Glutamatergic neuron (in vitro differentiated cells): Measurements from ENCODE around the gene VIM. TPM values are rescaled to one million over a fixed set of nuclear protein-coding genes. Genes with fewer than 3 reads are reported as not detected.

Source experiments
- DNase-seq: peaks from one replicate; pipeline ENCODE4 v3.0.0; 2022
- H3K27ac Mint-ChIP-seq: one replicate; pipeline ENCODE4 v1.8.0; 2020; ENCODE audit warnings: mild to moderate bottlenecking, mixed read lengths, inconsistent platforms; ENCODE audit not compliant: unreplicated experiment
- H3K27me3 Mint-ChIP-seq: one replicate; pipeline ENCODE4 v1.8.0; 2020; ENCODE audit warnings: mild to moderate bottlenecking, moderate library complexity, mixed read lengths, inconsistent platforms; ENCODE audit not compliant: unreplicated experiment
- H3K36me3 Mint-ChIP-seq: one replicate; pipeline ENCODE4 v1.8.0; 2020; ENCODE audit warnings: mild to moderate bottlenecking, mixed read lengths, inconsistent platforms; ENCODE audit not compliant: unreplicated experiment
- H3K4me1 Mint-ChIP-seq: one replicate; pipeline ENCODE4 v1.8.0; 2020; ENCODE audit warnings: mild to moderate bottlenecking, low read depth, mixed read lengths, inconsistent platforms; ENCODE audit not compliant: unreplicated experiment
- H3K4me3 Mint-ChIP-seq: one replicate; pipeline ENCODE4 v1.8.0; 2020; ENCODE audit warnings: mild to moderate bottlenecking, mixed read lengths, inconsistent platforms; ENCODE audit not compliant: unreplicated experiment
- H3K9me3 Mint-ChIP-seq: one replicate; pipeline ENCODE4 v1.8.0; 2020; ENCODE audit warnings: mild to moderate bottlenecking, moderate library complexity, mixed read lengths, inconsistent platforms; ENCODE audit not compliant: unreplicated experiment
- CTCF ChIP-seq: fragments of 200-600 bp; sonication (generic); IDR thresholded peaks from one replicate; pipeline ENCODE4 v1.5.0; 2021; ENCODE audit not compliant: partially characterized antibody, unreplicated experiment
- total RNA-seq: library from RNA; stranded (reverse); fragmentation: NEBNext Ultra II Directional; extraction: Animal tissue kit (Norgen Biotek cat#: 25700); gene quantifications from one replicate; pipeline ENCODE4 v1.2.1, GENCODE V29; 2021; ENCODE audit not compliant: unreplicated experiment

Gene VIM
- total RNA-seq, 1 donor from 2014 or later: 106 TPM

- Mint-ChIP-seq H3K27ac (no peak overlapping the region), H3K36me3 (no peaks in the 10 kb centered on the region), H3K4me3 (no peak overlapping the region), H3K27me3 (no peaks in the 10 kb centered on the region), H3K9me3 (no peaks in the 10 kb centered on the region), H3K4me1 (no peaks in the 10 kb centered on the region)
- no peak for DNase-seq
- TF ChIP-seq CTCF: no peak
These were observed 44.6 kb downstream of the VIM start for GRCh38 chr10:17272648-17273047.

GRCh38 chr10:17273403-17273802 is 45.4 kb downstream of the VIM start:
- Mint-ChIP-seq H3K36me3 (no peaks in the 10 kb centered on the region), H3K27ac (no peak overlapping the region), H3K4me1 (no peaks in the 10 kb centered on the region), H3K4me3 (no peak overlapping the region), H3K9me3 (no peaks in the 10 kb centered on the region), H3K27me3 (no peaks in the 10 kb centered on the region)
- no peak for TF ChIP-seq CTCF
- no peak for DNase-seq

GRCh38 chr10:17276756-17277424 is 48.8 kb downstream of the VIM start:
- H3K27ac Mint-ChIP-seq: no peak overlapping the region
- H3K36me3 Mint-ChIP-seq: peaks cover 6% of the 10 kb centered on the region
- peaks cover 3% of the 10 kb centered on the region for H3K9me3 Mint-ChIP-seq
- no peak for TF ChIP-seq CTCF
- DNase-seq: no peak
- H3K27me3 Mint-ChIP-seq: no peaks in the 10 kb centered on the region
- H3K4me3 Mint-ChIP-seq: no peak overlapping the region
- H3K4me1 Mint-ChIP-seq: no peaks in the 10 kb centered on the region

DNA sequence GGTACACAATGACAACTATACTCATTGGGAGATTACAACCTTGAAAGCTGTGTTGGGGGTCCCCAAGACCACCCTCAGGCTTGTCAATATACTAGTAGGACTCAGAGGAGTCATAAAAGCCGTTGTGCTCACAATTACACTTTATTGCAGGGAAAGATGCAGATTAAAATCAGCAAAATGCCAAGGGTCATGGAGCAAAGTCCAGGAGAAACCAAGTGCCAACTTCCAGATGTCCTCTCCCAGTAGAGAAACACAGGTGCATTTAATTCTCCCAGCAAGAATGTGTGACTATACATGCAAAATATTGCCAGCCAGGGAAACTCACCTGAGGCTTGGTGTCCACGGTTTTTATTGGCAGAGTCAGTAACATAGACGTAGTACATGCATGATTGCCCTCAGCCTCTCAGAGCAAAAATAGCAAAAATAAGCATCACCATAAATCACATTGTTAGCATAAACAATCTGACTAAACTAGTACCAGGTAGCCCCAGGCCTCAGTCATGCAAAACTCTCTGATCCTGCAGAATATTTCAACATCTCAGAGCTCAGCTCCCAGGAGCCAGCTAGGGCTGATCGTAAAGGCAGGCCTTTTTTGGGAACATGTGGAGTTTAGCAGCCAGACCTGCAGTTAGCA is 50.7 kb downstream of the VIM start:
- Mint-ChIP-seq H3K4me3 (no peak overlapping the region), H3K4me1 (no peaks in the 10 kb centered on the region), H3K9me3 (peaks cover 8% of the 10 kb centered on the region), H3K36me3 (peaks cover 16% of the 10 kb centered on the region), H3K27me3 (no peaks in the 10 kb centered on the region), H3K27ac (no peak overlapping the region)
- no peak for DNase-seq
- TF ChIP-seq CTCF: no peak

DNA sequence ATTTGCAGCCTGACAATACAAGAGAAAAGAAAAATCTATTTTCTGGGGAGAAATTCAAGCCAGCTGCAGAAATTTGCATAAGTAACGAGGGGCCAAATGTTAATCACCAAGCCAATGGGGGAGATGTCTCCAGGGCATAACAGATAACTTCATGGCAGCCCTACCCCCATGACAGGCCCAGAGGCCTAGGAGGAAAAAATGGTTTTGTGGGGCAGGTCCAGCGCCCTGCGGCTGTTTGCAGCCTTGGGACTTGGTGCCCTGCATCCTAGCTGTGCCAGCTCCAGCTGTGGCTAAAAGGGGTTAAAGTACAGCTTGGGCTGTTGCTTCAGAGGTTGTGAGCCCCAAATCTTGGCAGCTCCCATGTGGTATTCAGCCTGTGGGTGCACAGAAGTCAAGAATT is 54.3 kb downstream of the VIM start:
- Mint-ChIP-seq H3K4me3 (no peak overlapping the region), H3K9me3 (peaks cover 9% of the 10 kb centered on the region), H3K36me3 (peaks cover 18% of the 10 kb centered on the region)

More for the DNA sequence above, 54.3 kb downstream of the VIM start:
- Mint-ChIP-seq H3K27ac (no peak overlapping the region), H3K27me3 (no peaks in the 10 kb centered on the region), H3K4me1 (no peaks in the 10 kb centered on the region)
- TF ChIP-seq CTCF: no peak
- no peak for DNase-seq
